GM23248 (cell line): Measurements from ENCODE around the gene PPIG. TPM values are rescaled to one million over a fixed set of nuclear protein-coding genes. Genes with fewer than 3 reads are reported as not detected.
"Not testable (repeated sequence)": the region's sequence is repeated elsewhere in the genome, so short reads cannot be mapped to it uniquely, and the experiment has no call there.

Experiments
- DNase-seq: peaks from one replicate; pipeline ENCODE4 v3.0.0-alpha.2; 2015
- H2AFZ ChIP-seq: fragments of 200-600 bp; sonication (generic); 2 replicates; pipeline ENCODE4 v1.6.1; 2016; ENCODE audit warnings: antibody characterized with exemption
- H3F3A ChIP-seq: fragments of 200-600 bp; sonication (generic); 2 replicates; pipeline ENCODE4 v1.6.1; 2016; ENCODE audit warnings: mild to moderate bottlenecking, antibody characterized with exemption, mixed run types; ENCODE audit not compliant: insufficient read depth
- H3K27ac ChIP-seq: fragments of 200-600 bp; sonication (generic); 2 replicates; pipeline ENCODE4 v1.5.1; 2016; ENCODE audit warnings: mild to moderate bottlenecking
- H3K27me3 ChIP-seq: fragments of 200-600 bp; sonication (generic); replicated peaks from 2 replicates; pipeline ENCODE4 v1.6.1; 2016; ENCODE audit warnings: mild to moderate bottlenecking; ENCODE audit not compliant: insufficient read depth
- H3K36me3 ChIP-seq: fragments of 200-600 bp; sonication (generic); 2 replicates; pipeline ENCODE4 v1.6.1; 2016; ENCODE audit warnings: low read depth, mild to moderate bottlenecking
- H3K4me1 ChIP-seq: fragments of 200-600 bp; sonication (generic); 2 replicates; pipeline ENCODE4 v1.6.1; 2016; ENCODE audit warnings: mild to moderate bottlenecking; ENCODE audit not compliant: insufficient read depth
- H3K4me2 ChIP-seq: fragments of 200-600 bp; sonication (generic); one replicate; pipeline ENCODE4 v1.6.1; 2016; ENCODE audit warnings: mild to moderate bottlenecking; ENCODE audit not compliant: unreplicated experiment
- H3K4me3 ChIP-seq: fragments of 200-600 bp; sonication (generic); 2 replicates; pipeline ENCODE4 v1.5.1; 2016; ENCODE audit warnings: mild to moderate bottlenecking
- H3K79me2 ChIP-seq: fragments of 200-600 bp; sonication (generic); 2 replicates; pipeline ENCODE4 v1.6.1; 2016; ENCODE audit warnings: mild to moderate bottlenecking; ENCODE audit not compliant: insufficient read depth
- H3K9ac ChIP-seq: fragments of 200-600 bp; sonication (generic); 2 replicates; pipeline ENCODE4 v1.6.1; 2016; ENCODE audit warnings: mild to moderate bottlenecking
- H3K9me2 ChIP-seq: fragments of 200-600 bp; sonication (generic); 2 replicates; pipeline ENCODE4 v1.6.1; 2016; ENCODE audit warnings: mixed run types, mild to moderate bottlenecking, moderate library complexity; ENCODE audit not compliant: insufficient read depth
- H3K9me3 ChIP-seq: fragments of 200-600 bp; sonication (generic); one replicate; pipeline ENCODE4 v1.6.1; 2017; ENCODE audit warnings: low read depth
- H4K20me1 ChIP-seq: fragments of 200-600 bp; sonication (generic); 2 replicates; pipeline ENCODE4 v1.6.0; 2016; ENCODE audit not compliant: insufficient read depth
- EZH2 ChIP-seq: fragments of 200-600 bp; sonication (generic); IDR thresholded peaks from 2 replicates; pipeline ENCODE4 v1.6.1; 2018; ENCODE audit warnings: antibody characterized with exemption, mild to moderate bottlenecking; ENCODE audit not compliant: insufficient read depth, poor library complexity, severe bottlenecking
- EZH2phosphoT487 ChIP-seq: fragments of 200-600 bp; sonication (generic); IDR thresholded peaks from 2 replicates; pipeline ENCODE4 v1.6.1; 2018; ENCODE audit warnings: antibody characterized with exemption, moderate library complexity, mild to moderate bottlenecking, low read depth; ENCODE audit not compliant: insufficient read depth
- WGBS, 2 experiments: methylation state at CpG; one replicate each; pipeline ENCODE4 v1.1.6; 2015 to 2017; ENCODE audit warnings: low lambda C conversion rate in 2 of 2, low coverage in 1 of 2; ENCODE audit errors: missing lambda C conversion rate in 2 of 2; 5-methylcytosine and 5-hydroxymethylcytosine counted together
- in situ Hi-C: fragments of 300-500 bp; cut with MboI; formaldehyde crosslinking; loops from 2 replicates; pipeline ENCODE4 v1.15.0; 2020
- polyA plus RNA-seq: library from polyadenylated mRNA; unstranded; fragments of >200 nt; fragmentation: Nextera tagmentation; extraction: Ambion mirVana; gene quantifications from 2 replicates; pipeline ENCODE4 v1.2.1, GENCODE V29; 2016
- total RNA-seq: library from RNA; depleted of rRNA; stranded (reverse); fragments of >200 nt; shearing (Covaris generic); gene quantifications from 2 replicates; pipeline ENCODE4 v1.2.3, GENCODE V29; 2014

The PPIG gene
- total and polyA plus RNA-seq, 2 experiments from 2014 or later, result 23.0 to 51.3 TPM

GRCh38 chr2:169546756-169547155, 37.4 kb upstream of the PPIG start:
- TF ChIP-seq EZH2 (no peak), EZH2phosphoT487 (no peak)
- in situ Hi-C loops, result no loop called here
- no peak overlapping the region for H3K4me2 ChIP-seq
- H3K4me3 ChIP-seq, result no peak overlapping the region
- WGBS, 2 experiments, result 98 to 100% methylated on average over 2 of the region's 2 CpGs
- H3K9me3 ChIP-seq, result no peaks in the 10 kb centered on the region
- H3K9ac ChIP-seq, result no peak overlapping the region
- H3F3A ChIP-seq, result no peaks in the 10 kb centered on the region
- H3K36me3 ChIP-seq, result 0 out of 2 replicates have a peak, but pooled peaks cover 6% of the 10 kb centered on the region
- no peaks in the 10 kb centered on the region for H4K20me1 ChIP-seq
- no peaks in the 10 kb centered on the region for H3K79me2 ChIP-seq
- no peaks in the 10 kb centered on the region for H3K9me2 ChIP-seq
- no peaks in the 10 kb centered on the region for H3K4me1 ChIP-seq
- no peak overlapping the region for H3K27ac ChIP-seq
- no peaks in the 10 kb centered on the region for H3K27me3 ChIP-seq
- H2AFZ ChIP-seq, result no peak overlapping the region
- no peak for DNase-seq

GRCh38 chr2:169561364-169561763, 22.8 kb upstream of the PPIG start:
- Histone ChIP-seq H3K36me3 (peaks cover 12% of the 10 kb centered on the region; the same call in 1 of the 2 replicates), H2AFZ (no peak overlapping the region), H3F3A (no peaks in the 10 kb centered on the region), H3K27me3 (no peaks in the 10 kb centered on the region), H3K4me2 (no peak overlapping the region), H3K9me3 (no peaks in the 10 kb centered on the region), H3K27ac (no peak overlapping the region), H4K20me1 (no peaks in the 10 kb centered on the region), H3K9ac (no peak overlapping the region), H3K4me3 (no peak overlapping the region), H3K79me2 (no peaks in the 10 kb centered on the region), H3K4me1 (no peaks in the 10 kb centered on the region), H3K9me2 (no peaks in the 10 kb centered on the region)
- WGBS, 2 experiments, result 93 to 100% methylated on average over 1 of the region's 1 CpG
- TF ChIP-seq EZH2phosphoT487 (no peak), EZH2 (no peak)
- in situ Hi-C loops, result no loop called here
- no peak for DNase-seq

- H3K27me3 ChIP-seq, H3K4me3 ChIP-seq, H3K9ac ChIP-seq, H3K79me2 ChIP-seq, H3K4me2 ChIP-seq, H3K27ac ChIP-seq, H3K9me2 ChIP-seq, H3F3A ChIP-seq, H4K20me1 ChIP-seq, H3K9me3 ChIP-seq, in situ Hi-C loops, H2AFZ ChIP-seq, DNase-seq, H3K4me1 ChIP-seq: not testable (repeated sequence)
- 90 to 91% methylated on average over 5 of the region's 5 CpGs for WGBS, 2 experiments
- H3K36me3 ChIP-seq, result peaks cover 12% of the 10 kb centered on the region; the same call in 1 of the 2 replicates
Measured at GRCh38 chr2:169562084-169562483, 22.1 kb upstream of the PPIG start.

GRCh38 chr2:169562519-169562918, 21.6 kb upstream of the PPIG start:
- H3F3A ChIP-seq, result no peaks in the 10 kb centered on the region

GRCh38 chr2:169565686-169566085, 18.5 kb upstream of the PPIG start:
- Histone ChIP-seq H3K9me3 (no peaks in the 10 kb centered on the region), H3K27me3 (no peaks in the 10 kb centered on the region), H3K27ac (no peak overlapping the region), H4K20me1 (no peaks in the 10 kb centered on the region), H3K79me2 (peaks cover 18% of the 10 kb centered on the region), H3K9me2 (no peaks in the 10 kb centered on the region), H2AFZ (no peak overlapping the region), H3K4me2 (no peak overlapping the region), H3K9ac (no peak overlapping the region), H3K4me3 (no peak overlapping the region), H3K36me3 (0 out of 2 replicates have a peak, but pooled peaks cover 6% of the 10 kb centered on the region), H3F3A (no peaks in the 10 kb centered on the region), H3K4me1 (no peaks in the 10 kb centered on the region)
- no peak for DNase-seq
- 98 to 100% methylated on average over 1 of the region's 1 CpG for WGBS, 2 experiments
- in situ Hi-C loops, result no loop called here
- TF ChIP-seq EZH2phosphoT487 (no peak), EZH2 (no peak)

More at GRCh38 chr2:169562519-169562918, 21.6 kb upstream of the PPIG start:
- H3K4me3 ChIP-seq, result no peak overlapping the region
- H4K20me1 ChIP-seq, result no peaks in the 10 kb centered on the region
- no peaks in the 10 kb centered on the region for H3K27me3 ChIP-seq
- no peaks in the 10 kb centered on the region for H3K9me2 ChIP-seq
- H3K9me3 ChIP-seq, result no peaks in the 10 kb centered on the region
- H3K27ac ChIP-seq, result no peak overlapping the region
- H2AFZ ChIP-seq, result no peak overlapping the region
- TF ChIP-seq EZH2 (no peak), EZH2phosphoT487 (no peak)
- no peaks in the 10 kb centered on the region for H3K4me1 ChIP-seq
- no peak overlapping the region for H3K9ac ChIP-seq
- in situ Hi-C loops, result no loop called here
- no peak for DNase-seq
- peaks cover 12% of the 10 kb centered on the region; the same call in 1 of the 2 replicates for H3K36me3 ChIP-seq
- 97 to 100% methylated on average over 2 of the region's 2 CpGs for WGBS, 2 experiments
- H3K4me2 ChIP-seq, result no peak overlapping the region
- no peaks in the 10 kb centered on the region for H3K79me2 ChIP-seq
